Measurements from ENCODE around the gene POU2AF3. TPM values are rescaled to one million over a fixed set of nuclear protein-coding genes. Genes with fewer than 3 reads are reported as not detected.

Gene POU2AF3
- total RNA-seq, 1 donor from 2014 or later, result 4.2 TPM

DNA sequence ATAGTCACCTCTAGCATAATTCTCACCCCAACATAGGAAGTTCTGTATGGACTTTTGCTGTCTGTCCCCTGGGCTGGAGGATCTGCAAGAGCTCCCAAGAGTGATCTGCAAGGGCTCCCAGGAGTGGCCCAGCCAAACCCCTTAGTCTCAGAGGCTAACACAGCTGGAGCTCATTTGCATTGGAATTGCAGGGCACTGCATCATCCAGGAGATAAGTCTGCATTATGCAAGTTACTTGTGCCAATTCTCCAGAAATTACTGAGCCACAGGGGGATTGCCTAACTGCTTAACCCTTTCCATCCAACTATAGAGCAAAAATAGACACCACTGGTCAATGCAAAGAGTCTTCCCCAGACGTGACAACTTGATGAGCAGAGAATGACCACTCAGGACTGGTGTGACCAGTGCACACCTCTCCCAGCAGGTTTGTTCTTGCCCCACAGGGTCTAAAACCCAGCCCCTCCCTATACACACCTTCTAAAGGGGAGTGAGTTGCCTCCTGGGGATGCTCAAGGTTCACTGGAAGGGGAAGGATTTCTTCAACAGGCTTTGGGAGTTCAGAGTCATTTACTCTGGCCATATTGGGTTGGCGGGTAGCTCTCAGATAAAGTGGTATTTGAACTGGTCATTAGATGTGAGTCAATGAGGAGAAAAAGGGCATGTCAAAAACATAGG is 38.4 kb downstream of the POU2AF3 start:
- Mint-ChIP-seq H3K9me3 (ENCODE audit: low read depth) (peaks cover 8% of the 10 kb centered on the region), H3K4me3 (ENCODE audit: low read depth) (no peak overlapping the region), H3K27me3 (no peaks in the 10 kb centered on the region), H3K4me1 (ENCODE audit: low read depth) (peaks cover 26% of the 10 kb centered on the region), H3K27ac (no peak overlapping the region), H3K36me3 (ENCODE audit: insufficient read depth) (peaks cover 2% of the 10 kb centered on the region)
- no peak for DNase-seq (ENCODE audit: low spot score, unreplicated experiment)
- TF ChIP-seq, protein P1, sequence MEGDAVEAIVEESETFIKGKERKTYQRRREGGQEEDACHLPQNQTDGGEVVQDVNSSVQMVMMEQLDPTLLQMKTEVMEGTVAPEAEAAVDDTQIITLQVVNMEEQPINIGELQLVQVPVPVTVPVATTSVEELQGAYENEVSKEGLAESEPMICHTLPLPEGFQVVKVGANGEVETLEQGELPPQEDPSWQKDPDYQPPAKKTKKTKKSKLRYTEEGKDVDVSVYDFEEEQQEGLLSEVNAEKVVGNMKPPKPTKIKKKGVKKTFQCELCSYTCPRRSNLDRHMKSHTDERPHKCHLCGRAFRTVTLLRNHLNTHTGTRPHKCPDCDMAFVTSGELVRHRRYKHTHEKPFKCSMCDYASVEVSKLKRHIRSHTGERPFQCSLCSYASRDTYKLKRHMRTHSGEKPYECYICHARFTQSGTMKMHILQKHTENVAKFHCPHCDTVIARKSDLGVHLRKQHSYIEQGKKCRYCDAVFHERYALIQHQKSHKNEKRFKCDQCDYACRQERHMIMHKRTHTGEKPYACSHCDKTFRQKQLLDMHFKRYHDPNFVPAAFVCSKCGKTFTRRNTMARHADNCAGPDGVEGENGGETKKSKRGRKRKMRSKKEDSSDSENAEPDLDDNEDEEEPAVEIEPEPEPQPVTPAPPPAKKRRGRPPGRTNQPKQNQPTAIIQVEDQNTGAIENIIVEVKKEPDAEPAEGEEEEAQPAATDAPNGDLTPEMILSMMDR (IDR thresholded peaks at IDR 0.05; ENCODE audit: unreplicated experiment), result no peak

DNA sequence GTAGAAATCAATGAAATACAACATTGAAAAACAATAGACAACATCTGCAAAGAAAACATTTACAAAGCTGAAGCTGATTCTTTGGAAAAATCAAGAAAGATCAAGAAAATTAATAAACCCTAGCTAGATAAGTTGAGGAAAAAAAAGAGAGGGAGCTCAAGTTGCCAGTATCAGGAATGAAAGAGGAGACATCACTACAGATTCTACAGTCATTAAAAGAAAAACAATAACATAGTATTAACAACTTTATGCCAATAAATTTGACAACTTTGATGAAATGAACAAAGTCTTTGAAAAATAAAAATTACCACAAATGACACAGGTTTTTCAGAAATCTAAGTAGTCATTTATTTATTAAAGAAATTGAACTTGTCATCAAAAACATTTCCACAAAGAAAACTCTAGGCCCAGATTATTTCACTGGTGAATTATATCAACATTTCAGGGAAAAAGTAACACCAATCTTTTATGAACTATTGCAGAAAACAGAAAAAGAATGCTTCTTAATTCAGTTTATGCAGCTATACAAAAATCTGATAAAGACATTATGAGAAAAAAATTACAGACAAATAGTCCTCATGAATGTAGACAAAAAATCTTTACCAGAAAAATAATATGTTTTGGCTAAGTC is 41.5 kb downstream of the POU2AF3 start:
- peaks cover 8% of the 10 kb centered on the region for H3K9me3 Mint-ChIP-seq (ENCODE audit: low read depth)
- H3K27ac Mint-ChIP-seq, result no peak overlapping the region
- TF ChIP-seq, protein P1 (IDR thresholded peaks at IDR 0.05; ENCODE audit: unreplicated experiment), result no peak
- H3K27me3 Mint-ChIP-seq, result no peaks in the 10 kb centered on the region
- peaks cover 7% of the 10 kb centered on the region for H3K4me1 Mint-ChIP-seq (ENCODE audit: low read depth)
- DNase-seq (ENCODE audit: low spot score, unreplicated experiment), result no peak
- no peak overlapping the region for H3K4me3 Mint-ChIP-seq (ENCODE audit: low read depth)
- H3K36me3 Mint-ChIP-seq (ENCODE audit: insufficient read depth), result peaks cover 2% of the 10 kb centered on the region

DNA sequence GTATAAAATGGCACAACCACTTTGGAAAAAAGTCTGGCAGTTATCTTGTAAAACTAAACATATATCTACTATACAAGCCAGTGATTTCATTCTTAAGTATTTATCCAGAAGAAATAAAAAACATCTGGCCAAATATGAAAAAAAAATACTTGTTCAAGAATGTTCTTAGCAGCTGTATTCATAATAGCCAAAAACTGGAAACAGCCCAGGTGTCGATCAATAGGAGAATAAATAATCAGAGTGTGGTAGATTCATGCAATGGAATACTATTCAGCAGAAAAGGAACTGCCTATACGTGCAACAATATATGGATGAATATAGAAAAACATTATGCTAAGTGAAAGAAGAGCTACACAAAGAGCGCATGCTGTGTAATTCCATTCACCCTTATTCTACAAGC is 44.0 kb downstream of the POU2AF3 start:
- no peaks in the 10 kb centered on the region for H3K27me3 Mint-ChIP-seq
- no peak overlapping the region for H3K27ac Mint-ChIP-seq
- H3K4me3 Mint-ChIP-seq (ENCODE audit: low read depth), result no peak overlapping the region
- TF ChIP-seq, protein P1 (IDR thresholded peaks at IDR 0.05; ENCODE audit: unreplicated experiment), result no peak
- DNase-seq (ENCODE audit: low spot score, unreplicated experiment), result no peak
- H3K9me3 Mint-ChIP-seq (ENCODE audit: low read depth), result peaks cover 8% of the 10 kb centered on the region
- peaks cover 2% of the 10 kb centered on the region for H3K4me1 Mint-ChIP-seq (ENCODE audit: low read depth)
- peaks cover 2% of the 10 kb centered on the region for H3K36me3 Mint-ChIP-seq (ENCODE audit: insufficient read depth)

DNA sequence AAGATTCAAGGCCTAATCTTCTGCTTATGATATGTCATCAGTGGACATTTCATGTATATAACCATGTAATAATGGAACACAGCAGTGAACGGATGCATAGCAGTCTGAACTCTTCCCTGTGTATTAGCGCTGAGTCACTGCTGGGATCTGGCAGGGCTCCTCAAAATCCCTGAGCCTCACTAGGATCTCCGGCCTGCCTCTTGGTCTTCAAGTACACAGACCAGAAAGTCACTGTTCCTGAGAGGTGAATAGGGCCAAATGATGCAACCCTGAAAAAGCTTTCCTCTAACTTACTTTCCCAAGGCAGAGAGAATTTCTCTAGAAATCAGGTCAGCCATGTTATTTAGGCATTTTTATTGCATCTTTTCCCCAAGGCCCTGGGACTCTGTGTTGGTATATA is 45.7 kb downstream of the POU2AF3 start:
- no peak for DNase-seq (ENCODE audit: low spot score, unreplicated experiment)
- Mint-ChIP-seq H3K9me3 (ENCODE audit: low read depth) (peaks cover 8% of the 10 kb centered on the region), H3K4me3 (ENCODE audit: low read depth) (no peak overlapping the region), H3K27me3 (no peaks in the 10 kb centered on the region), H3K36me3 (ENCODE audit: insufficient read depth) (peaks cover 2% of the 10 kb centered on the region), H3K27ac (no peak overlapping the region), H3K4me1 (ENCODE audit: low read depth) (peaks cover 2% of the 10 kb centered on the region)
- TF ChIP-seq, protein P1 (IDR thresholded peaks at IDR 0.05; ENCODE audit: unreplicated experiment), result no peak

DNA sequence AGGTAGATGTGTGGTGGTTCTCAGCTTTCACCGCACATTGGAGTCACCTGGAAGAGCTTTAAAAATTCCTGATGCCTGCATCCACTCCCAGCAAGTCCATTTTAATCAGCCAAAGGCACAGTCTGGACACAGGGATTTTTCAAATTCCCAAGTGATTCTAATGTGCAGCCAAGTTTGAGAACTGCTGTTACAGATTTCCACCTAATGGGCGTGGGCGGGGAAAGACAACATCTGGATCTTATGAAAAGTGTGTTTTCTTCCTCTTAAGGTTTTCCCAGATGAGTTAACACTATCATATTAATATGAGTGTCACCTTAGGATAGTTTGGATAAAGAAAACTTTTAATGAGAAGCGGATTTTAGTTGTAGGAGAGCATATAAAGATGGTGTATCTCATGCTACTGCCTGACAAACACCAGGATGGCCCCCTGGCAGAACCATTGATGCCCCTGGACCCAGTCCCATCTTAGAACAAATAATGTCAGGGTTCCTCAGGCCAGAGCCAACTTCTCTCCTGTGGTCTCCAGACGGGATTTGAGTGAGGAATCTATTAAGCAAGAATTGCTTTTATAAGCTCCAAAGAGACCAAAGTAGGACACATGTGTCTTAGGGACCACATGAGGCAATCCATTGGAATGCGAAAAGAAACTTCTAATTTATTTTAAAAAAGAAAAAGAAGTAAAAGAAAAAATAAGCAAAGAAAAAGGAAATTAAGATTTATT is 48.8 kb downstream of the POU2AF3 start:
- DNase-seq (ENCODE audit: low spot score, unreplicated experiment), result no peak
- no peaks in the 10 kb centered on the region for H3K27me3 Mint-ChIP-seq
- peaks cover 19% of the 10 kb centered on the region for H3K4me1 Mint-ChIP-seq (ENCODE audit: low read depth)
- no peaks in the 10 kb centered on the region for H3K9me3 Mint-ChIP-seq (ENCODE audit: low read depth)
- H3K4me3 Mint-ChIP-seq (ENCODE audit: low read depth), result no peak overlapping the region
- no peaks in the 10 kb centered on the region for H3K36me3 Mint-ChIP-seq (ENCODE audit: insufficient read depth)
- TF ChIP-seq, protein P1 (IDR thresholded peaks at IDR 0.05; ENCODE audit: unreplicated experiment), result no peak
- H3K27ac Mint-ChIP-seq, result no peak overlapping the region
